GM12891 (cell line): ENCODE results near the gene GPC6.

Source experiments
- DNase-seq: peaks from one replicate; pipeline ENCODE4 v3.0.0; 2011; ENCODE audit warnings: low spot score; ENCODE audit not compliant: insufficient read length
- FAIRE-seq: peaks from 2 replicates; lab custom pipeline; 2011; peaks lifted over from hg19 to GRCh38; lab: Jason Lieb, UNC
- PAX5 ChIP-seq: IDR thresholded peaks from 2 replicates; pipeline ENCODE4 v1.6.1; 2011; ENCODE audit warnings: low read length, moderate library complexity, mild to moderate bottlenecking; ENCODE audit not compliant: insufficient read depth, severe bottlenecking
- POLR2A ChIP-seq: IDR thresholded peaks from 2 replicates; pipeline ENCODE4 v1.6.1; 2011; ENCODE audit warnings: low read depth, low read length, control low read depth
- POLR2AphosphoS5 ChIP-seq: IDR thresholded peaks from 2 replicates; pipeline ENCODE4 v1.6.1; 2011; ENCODE audit warnings: low read depth, low read length, control low read depth
- POU2F2 ChIP-seq: IDR thresholded peaks from 2 replicates; pipeline ENCODE4 v1.6.1; 2011; ENCODE audit warnings: low read depth, mild to moderate bottlenecking, control low read depth, low read length, moderate library complexity
- SPI1 ChIP-seq: IDR thresholded peaks from 2 replicates; pipeline ENCODE4 v1.6.1; 2011; ENCODE audit warnings: low read depth, low read length, control low read depth
- TAF1 ChIP-seq: IDR thresholded peaks from 2 replicates; pipeline ENCODE4 v1.6.1; 2011; ENCODE audit warnings: low read depth, low read length, control low read depth

GPC6 gene

DNA sequence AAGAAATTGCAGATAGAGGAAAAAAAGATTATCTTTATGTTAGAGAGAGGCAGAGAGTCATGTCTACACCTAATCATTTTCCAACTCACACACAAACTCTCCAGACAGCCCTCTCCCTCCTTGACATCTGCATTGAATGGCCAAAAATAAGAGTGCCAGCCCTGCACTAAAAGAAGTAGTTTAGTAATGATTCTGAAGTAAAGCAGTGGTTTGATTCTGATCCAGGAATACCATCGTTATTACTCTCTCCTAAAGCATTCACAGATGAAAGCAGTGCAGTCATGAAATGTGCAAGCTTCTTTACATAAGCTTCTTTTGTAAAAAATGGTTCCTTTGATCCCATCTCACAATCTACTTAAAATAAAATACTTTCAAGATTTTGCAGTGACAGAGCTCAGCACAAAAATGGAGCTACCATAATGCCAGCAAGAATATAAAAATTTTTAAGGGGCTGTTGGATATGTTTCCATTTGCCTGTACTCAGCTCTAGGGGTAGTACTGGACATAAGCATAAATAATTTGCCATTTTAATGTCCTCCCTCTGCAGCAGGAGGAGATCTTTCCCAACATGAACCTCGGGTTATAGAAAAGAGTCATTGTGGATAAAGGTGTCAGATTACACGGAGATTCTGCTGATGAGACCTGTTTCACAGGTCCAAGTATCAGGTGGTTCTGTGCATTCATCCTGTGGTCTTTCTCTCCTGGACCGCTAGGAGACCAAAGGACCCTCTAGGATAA lies 846.6 kb downstream of the GPC6 start:
- DNase-seq (no peak), FAIRE-seq (no peak)
- TF ChIP-seq POLR2A (no peak), TAF1 (no peak), POLR2AphosphoS5 (no peak), SPI1 (no peak), POU2F2 (no peak), PAX5 (no peak)

DNA sequence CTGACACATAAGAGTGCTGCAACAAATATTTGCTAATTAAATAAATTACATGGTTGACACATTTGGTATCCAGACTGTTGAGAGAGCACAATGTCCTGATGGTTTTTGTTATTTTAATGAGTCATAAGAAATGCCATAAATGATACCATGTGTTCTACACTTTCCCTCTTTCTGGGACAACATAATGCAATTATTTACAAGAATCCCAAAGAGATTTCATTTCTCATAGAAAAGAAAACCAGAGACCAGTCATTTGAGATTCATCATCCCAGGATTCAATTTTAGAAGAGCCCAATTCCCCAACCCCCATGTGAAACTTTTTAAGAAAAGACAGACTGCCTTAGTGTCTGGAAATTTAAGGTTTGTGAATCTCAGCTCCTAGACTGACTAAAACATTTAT lies 853.3 kb downstream of the GPC6 start:
- TF ChIP-seq POLR2A, result no peak
- no peak for TF ChIP-seq SPI1
- no peak for TF ChIP-seq POLR2AphosphoS5
- TF ChIP-seq POU2F2, result no peak
- DNase-seq, result no peak
- no peak for FAIRE-seq

DNA sequence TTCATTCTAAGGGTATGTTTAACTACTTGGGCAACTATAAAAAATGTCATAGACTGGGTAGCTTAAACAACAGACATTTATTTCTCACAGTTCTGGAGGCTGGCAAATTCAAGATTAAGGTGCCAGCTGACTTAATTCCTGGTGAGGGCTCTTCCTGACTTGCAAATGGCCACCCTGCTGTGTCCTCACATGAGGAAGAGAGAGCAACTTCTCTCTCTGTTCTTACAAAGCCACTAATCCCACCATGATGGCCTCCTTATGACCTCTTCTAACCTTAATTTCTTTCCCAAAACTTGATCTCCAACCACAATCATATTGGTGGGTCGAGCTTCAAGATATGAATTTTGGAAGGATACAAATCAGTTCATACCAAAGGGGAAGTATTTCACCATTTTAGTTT lies 853.9 kb downstream of the GPC6 start:
- DNase-seq (no peak), FAIRE-seq (no peak)
- TF ChIP-seq SPI1, result no peak
- no peak for TF ChIP-seq POU2F2
- TF ChIP-seq TAF1, result no peak
- no peak for TF ChIP-seq POLR2A
- no peak for TF ChIP-seq PAX5

DNA sequence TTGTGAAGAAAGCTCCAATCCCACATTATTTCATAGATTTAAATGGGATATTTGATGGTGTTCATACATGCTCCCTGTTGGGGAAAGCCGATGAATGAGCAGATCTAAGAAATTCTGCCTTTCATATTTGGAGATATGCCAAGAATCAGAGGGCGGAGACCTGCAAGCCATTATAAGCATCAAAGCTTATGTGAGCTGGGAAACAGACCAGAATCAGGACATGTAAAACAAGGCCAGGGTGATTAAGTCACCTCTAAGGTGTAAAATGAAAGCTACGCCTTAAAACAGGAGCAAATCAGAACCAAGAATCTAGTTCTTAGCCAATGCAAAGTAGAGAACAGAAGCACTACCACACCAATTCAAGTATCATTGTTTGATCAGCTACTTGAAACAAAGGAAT lies 860.5 kb downstream of the GPC6 start:
- FAIRE-seq, result no peak
- no peak for TF ChIP-seq PAX5
- TF ChIP-seq POLR2AphosphoS5, result no peak
- no peak for TF ChIP-seq TAF1
- no peak for TF ChIP-seq SPI1
- no peak for TF ChIP-seq POLR2A
- no peak for TF ChIP-seq POU2F2
- no peak for DNase-seq

DNA sequence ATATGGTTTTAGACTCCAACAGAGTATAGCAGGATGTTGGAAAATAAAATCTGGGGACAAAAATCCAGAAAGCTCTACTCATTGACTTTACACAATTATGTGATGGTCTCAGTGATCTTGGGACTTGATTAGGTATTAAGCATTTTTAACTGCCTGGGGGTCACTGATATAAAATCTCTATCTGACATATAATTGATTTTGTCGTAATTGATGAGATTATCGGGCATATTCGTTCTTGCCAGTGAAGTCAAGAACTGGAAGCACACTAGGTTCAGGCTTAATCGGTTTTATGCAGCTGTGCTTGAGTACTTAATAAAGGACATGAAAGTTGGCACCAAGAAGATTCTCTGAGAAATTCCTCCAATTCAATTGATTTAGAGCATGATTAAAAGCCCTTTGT lies 862.1 kb downstream of the GPC6 start:
- TF ChIP-seq PAX5, result no peak
- no peak for TF ChIP-seq POLR2AphosphoS5
- TF ChIP-seq POU2F2, result no peak
- no peak for TF ChIP-seq SPI1
- no peak for TF ChIP-seq TAF1
- no peak for TF ChIP-seq POLR2A
- no peak for FAIRE-seq
- no peak for DNase-seq

DNA sequence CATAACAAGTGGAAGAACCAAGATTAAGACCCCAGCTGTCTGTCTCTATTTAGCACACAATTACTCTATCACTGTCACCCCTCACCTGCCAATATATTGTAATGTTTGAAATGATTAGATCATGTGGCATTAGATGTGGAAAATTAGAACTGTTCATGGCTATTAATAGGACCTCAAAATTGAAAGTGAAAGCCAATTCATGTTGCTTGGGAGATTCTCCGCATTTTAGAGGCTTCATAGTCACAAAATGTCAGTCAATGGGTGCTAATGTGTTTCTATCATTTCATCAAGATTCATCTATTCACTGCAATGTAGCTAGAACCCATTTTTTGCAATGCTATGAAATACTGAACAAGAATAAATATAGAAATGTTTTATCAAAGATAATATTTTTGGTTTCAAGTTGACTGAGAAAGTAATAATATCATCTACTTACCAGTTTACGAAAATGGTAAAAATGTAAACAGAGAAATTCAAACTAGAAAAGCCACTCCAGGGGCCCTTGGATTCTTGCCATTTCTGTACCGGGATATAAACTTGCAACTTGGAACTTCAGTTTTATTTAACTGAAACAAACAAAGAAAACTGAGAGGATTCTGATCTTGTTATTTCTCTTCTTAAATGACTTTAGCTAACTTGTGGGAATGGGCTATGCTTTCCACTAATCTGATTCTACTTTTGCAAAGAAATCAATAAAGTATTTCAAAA lies 864.3 kb downstream of the GPC6 start:
- TF ChIP-seq PAX5 (no peak), SPI1 (no peak), POU2F2 (no peak), TAF1 (no peak), POLR2AphosphoS5 (no peak), POLR2A (no peak)
- FAIRE-seq (no peak), DNase-seq (no peak)

DNA sequence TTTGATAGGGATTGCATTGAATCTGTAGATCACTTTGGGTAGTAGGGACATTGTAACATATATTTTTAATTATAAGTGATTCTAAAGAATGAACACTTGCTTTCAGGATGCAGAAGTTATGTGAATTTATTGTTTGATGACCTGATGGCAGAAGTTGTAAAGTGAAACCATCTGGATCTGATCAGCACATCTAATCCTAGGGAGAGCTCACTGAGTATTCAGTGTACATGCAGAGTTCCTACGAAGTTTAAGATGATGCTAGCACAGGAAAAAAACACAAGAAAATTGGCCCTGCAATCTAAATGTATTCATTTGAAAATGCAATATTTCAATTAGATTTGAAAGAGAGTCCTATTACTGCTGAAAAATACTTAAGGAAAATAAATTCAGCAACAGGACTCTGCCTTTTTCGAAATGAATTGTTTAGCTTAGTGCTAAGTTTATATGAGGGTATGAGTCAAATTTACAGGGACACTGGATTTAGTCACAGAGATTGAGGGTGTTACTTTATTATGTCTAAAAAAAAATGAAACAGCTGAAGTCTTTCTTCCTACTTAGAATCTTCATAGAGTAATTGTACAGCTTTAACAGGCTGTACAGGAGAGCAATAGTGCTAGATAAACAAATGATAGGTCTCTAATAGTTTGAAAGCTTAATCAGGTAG lies 867.2 kb downstream of the GPC6 start:
- TF ChIP-seq TAF1, result no peak
- TF ChIP-seq POLR2A, result no peak
- TF ChIP-seq POLR2AphosphoS5, result no peak
- TF ChIP-seq PAX5, result no peak
- TF ChIP-seq SPI1, result no peak
- no peak for TF ChIP-seq POU2F2
- DNase-seq, result no peak
- FAIRE-seq, result no peak

DNA sequence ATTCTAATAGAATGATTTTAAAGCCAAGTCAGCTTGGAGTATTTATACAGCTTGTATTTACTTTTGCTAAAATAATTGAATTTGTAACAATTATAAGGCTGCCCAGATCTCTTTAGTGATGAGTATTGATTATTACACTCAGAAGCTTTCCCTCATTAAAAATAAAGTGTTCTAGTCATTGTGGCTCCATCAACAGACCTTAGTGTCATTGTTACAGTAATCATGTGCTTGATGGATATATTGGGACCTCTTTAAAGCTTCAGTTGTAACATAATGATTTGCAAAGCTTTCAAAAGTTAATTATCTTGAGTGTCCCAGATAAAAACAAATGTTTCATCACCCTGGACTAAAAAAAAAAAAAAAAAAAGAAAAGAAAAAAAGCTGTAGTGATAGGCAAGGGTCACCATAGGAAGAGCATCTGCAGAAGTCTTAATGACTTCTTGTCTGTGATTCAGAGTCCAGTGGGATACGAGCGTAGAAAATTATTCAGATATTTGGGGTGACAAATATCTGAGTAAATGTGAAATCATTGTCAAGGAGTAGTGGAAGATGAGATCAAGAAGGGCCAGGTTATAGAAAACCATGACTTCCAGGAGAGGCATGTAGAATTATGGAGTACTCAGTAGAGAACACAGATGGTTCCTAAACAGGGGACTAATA lies 883.2 kb downstream of the GPC6 start:
- TF ChIP-seq TAF1 (no peak), PAX5 (no peak), POLR2AphosphoS5 (no peak)
- DNase-seq, result no peak
- FAIRE-seq, result no peak

DNA sequence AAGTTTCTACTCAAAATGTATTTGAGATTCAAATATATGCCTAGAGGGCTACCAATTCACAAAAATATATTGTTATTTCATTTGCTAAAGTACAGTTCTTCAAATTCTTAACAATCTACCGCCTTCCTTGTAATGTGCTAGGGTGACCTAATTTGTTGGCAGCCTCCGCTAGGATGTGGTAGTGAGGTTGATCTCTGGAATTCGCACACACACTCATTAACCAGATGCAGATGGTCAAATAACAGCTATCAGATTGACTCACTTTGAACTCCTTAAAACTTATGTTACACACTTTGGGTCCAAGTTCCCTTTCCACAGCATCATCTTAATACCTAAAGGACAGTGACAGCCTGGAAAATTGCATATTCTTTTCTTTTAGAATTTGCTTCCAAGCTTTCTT lies 885.6 kb downstream of the GPC6 start:
- no peak for FAIRE-seq
- no peak for DNase-seq
- no peak for TF ChIP-seq POU2F2
- TF ChIP-seq TAF1, result no peak
- no peak for TF ChIP-seq SPI1
- no peak for TF ChIP-seq POLR2A
- TF ChIP-seq PAX5, result no peak
- TF ChIP-seq POLR2AphosphoS5, result no peak
